ENCODE data around the gene KDSR. TPM values are rescaled to one million over a fixed set of nuclear protein-coding genes. Genes with fewer than 3 reads are reported as not detected.

Gene KDSR
- total and polyA plus RNA-seq, 9 of the 15 experiments (the other 6 are each of a cell fraction or from before 2014, with no cell fraction given) = 4.0 to 24.7 (median 12.4) TPM

DNA sequence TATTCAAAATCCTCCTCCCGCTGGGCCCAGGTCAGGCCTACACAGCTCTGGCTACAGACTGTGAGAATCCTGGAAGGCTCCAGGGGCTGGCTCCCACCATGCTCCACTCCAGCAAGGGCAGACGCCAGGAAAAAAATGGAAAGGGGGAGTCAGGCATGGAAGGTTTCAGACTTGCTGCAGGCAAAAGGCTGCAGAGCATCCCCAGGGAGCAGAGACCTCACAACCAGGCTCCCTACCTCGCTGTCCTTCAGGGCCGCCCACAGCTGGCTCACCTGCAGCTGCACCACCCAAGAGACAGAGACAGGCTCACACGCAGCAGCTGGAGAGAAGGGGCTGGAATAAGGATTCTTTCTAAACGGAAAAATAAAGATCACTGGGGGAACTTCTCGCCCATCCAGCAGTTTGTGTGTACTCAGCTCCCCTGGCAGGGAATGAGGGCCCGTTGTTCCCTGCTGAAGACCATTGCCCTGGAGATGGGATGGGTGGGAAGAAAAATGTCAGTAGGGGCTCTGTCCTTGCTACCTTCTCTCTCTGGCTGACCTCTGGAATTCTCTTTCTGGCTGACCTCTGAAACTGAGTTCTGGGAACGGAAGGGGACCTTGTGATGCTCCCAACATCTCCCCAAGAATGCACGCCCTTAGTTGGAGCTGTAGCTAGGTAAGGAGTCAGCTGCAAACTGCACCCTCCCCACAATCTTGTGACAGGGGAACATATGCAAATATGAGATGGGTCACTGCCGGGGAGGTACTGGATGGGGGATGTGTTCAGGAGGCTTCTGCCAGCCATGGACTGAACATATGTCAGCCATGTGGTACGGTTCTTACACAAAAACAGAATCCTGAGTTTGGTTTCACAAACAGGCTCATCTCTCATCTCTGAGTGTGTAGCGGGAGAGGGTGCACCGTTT is 81.9 kb downstream of the KDSR start (continued):
- TF ChIP-seq, protein P1, sequence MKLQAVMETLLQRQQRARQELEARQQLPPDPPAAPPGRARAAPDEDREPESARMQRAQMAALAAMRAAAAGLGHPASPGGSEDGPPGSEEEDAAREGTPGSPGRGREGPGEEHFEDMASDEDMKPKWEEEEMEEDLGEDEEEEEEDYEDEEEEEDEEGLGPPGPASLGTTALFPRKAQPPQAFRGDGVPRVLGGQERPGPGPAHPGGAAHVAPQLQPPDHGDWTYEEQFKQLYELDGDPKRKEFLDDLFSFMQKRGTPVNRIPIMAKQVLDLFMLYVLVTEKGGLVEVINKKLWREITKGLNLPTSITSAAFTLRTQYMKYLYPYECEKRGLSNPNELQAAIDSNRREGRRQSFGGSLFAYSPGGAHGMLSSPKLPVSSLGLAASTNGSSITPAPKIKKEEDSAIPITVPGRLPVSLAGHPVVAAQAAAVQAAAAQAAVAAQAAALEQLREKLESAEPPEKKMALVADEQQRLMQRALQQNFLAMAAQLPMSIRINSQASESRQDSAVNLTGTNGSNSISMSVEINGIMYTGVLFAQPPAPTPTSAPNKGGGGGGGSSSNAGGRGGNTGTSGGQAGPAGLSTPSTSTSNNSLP (IDR thresholded peaks at IDR 0.05; ENCODE audit: borderline replicate concordance, low read depth, low read length) = no peak
- TF ChIP-seq, protein P2, sequence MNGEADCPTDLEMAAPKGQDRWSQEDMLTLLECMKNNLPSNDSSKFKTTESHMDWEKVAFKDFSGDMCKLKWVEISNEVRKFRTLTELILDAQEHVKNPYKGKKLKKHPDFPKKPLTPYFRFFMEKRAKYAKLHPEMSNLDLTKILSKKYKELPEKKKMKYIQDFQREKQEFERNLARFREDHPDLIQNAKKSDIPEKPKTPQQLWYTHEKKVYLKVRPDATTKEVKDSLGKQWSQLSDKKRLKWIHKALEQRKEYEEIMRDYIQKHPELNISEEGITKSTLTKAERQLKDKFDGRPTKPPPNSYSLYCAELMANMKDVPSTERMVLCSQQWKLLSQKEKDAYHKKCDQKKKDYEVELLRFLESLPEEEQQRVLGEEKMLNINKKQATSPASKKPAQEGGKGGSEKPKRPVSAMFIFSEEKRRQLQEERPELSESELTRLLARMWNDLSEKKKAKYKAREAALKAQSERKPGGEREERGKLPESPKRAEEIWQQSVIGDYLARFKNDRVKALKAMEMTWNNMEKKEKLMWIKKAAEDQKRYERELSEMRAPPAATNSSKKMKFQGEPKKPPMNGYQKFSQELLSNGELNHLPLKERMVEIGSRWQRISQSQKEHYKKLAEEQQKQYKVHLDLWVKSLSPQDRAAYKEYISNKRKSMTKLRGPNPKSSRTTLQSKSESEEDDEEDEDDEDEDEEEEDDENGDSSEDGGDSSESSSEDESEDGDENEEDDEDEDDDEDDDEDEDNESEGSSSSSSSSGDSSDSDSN (IDR thresholded peaks at IDR 0.05; ENCODE audit: borderline replicate concordance in 1 of 2, low read depth in 2 of 2, low read length in 2 of 2) = no peak
- TF ChIP-seq BRD9 (IDR thresholded peaks at IDR 0.05; ENCODE audit: low read depth, partially characterized antibody) = no peak
